GM19372 (cell line): ENCODE data around the gene ZNF783.
A peak's percentile ranks its signal among the peaks of the same experiment; 100 is the strongest.

ENCODE experiments used
- ATAC-seq: cut with Tn5 transposase; IDR thresholded peaks from one replicate; pipeline ENCODE4 v1.9.1; 2021; ENCODE audit warnings: mild to moderate bottlenecking, low read depth, moderate library complexity; ENCODE audit not compliant: unreplicated experiment

Gene ZNF783

GRCh38 chr7:149280151-149280550, 18.2 kb downstream of the ZNF783 start:
- ATAC-seq, result no peak

GRCh38 chr7:149280661-149281507, 18.9 kb downstream of the ZNF783 start:
- no peak for ATAC-seq

GRCh38 chr7:149281508-149282330, 19.7 kb downstream of the ZNF783 start:
- no peak for ATAC-seq

- no peak for ATAC-seq
Observed at GRCh38 chr7:149282331-149282655, 20.3 kb downstream of the ZNF783 start.

- no peak for ATAC-seq
Observed at GRCh38 chr7:149283321-149283720, 21.3 kb downstream of the ZNF783 start.

GRCh38 chr7:149284343-149284742, 22.3 kb downstream of the ZNF783 start:
- no peak for ATAC-seq

- peak; percentile 95 for ATAC-seq
Observed at GRCh38 chr7:149284850-149285585, 23.0 kb downstream of the ZNF783 start.

- ATAC-seq, result no peak
Observed at GRCh38 chr7:149285603-149286002, 23.6 kb downstream of the ZNF783 start.

GRCh38 chr7:149286811-149287400, 24.9 kb downstream of the ZNF783 start:
- no peak for ATAC-seq

- ATAC-seq, result no peak
Observed at GRCh38 chr7:149287622-149288021, 25.6 kb downstream of the ZNF783 start.

- no peak for ATAC-seq
Observed at GRCh38 chr7:149289262-149289661, 27.3 kb downstream of the ZNF783 start.

- no peak for ATAC-seq
Observed at GRCh38 chr7:149289856-149290255, 27.9 kb downstream of the ZNF783 start.

- ATAC-seq, result no peak
Observed at GRCh38 chr7:149291036-149291780, 29.2 kb downstream of the ZNF783 start.

GRCh38 chr7:149291781-149292461, 29.9 kb downstream of the ZNF783 start:
- ATAC-seq, result no peak

GRCh38 chr7:149292462-149292823, 30.4 kb downstream of the ZNF783 start:
- ATAC-seq, result no peak

GRCh38 chr7:149293338-149293737, 31.3 kb downstream of the ZNF783 start:
- ATAC-seq, result no peak

GRCh38 chr7:149293946-149294633, 32.1 kb downstream of the ZNF783 start:
- no peak for ATAC-seq

- no peak for ATAC-seq
Observed at GRCh38 chr7:149294634-149295480, 32.9 kb downstream of the ZNF783 start.
